KBM-7 (cell line): ENCODE results near the gene MTMR3.

Source experiments
- DNase-seq: peaks from one replicate; pipeline ENCODE4 v3.0.0-alpha.2; 2015
- in situ Hi-C: fragments of 300-500 bp; cut with MboI; formaldehyde crosslinking; loops from 2 replicates; pipeline ENCODE4 v1.14.3; 2020; ENCODE audit warnings: low sequenced_read_pairs, low pct_unique_long_range_greater_than_20kb, mixed read lengths

Gene MTMR3

DNA sequence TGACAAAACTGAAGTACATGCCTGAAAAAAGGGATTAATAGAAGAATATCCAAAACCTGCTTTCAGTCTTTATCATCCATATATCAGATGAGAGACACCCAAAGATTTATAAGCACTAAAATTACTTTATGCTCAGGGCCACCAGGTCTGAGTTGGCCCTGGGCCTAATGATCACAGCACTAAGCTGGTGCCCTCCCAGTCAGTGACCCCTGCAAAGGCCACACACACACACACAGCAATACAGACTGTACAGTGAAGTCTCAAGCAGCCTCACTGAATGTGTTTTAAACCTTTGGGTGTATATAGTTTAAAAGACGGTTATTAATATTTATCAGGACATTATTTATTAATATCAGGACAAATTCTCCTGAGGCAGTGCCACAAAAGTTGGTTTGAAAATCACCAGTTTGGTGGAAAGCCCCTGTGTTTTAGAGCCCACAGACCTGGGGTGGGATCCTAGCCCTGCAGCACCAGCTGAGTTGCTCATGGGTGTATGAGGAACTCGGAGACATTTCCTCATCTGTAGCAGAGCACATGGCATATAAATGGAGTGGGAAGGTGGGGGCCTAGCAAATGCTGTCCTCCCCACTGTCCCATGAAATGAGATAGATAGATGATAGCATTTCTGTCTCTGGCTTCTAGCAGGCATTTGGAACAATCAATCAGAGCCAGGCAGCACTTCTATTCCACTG, 148.9 kb downstream of the MTMR3 start:
- no peak for DNase-seq
- in situ Hi-C loops = no loop called here

GRCh38 chr22:30033137-30033536, 150.2 kb downstream of the MTMR3 start:
- DNase-seq = peak; percentile 17
- in situ Hi-C loops = no loop called here

- in situ Hi-C loops = no loop called here
- DNase-seq = no peak
Observed at GRCh38 chr22:30033901-30034300, 150.9 kb downstream of the MTMR3 start.

GRCh38 chr22:30036656-30037055, 153.7 kb downstream of the MTMR3 start:
- DNase-seq = no peak
- in situ Hi-C loops = no loop called here

DNA sequence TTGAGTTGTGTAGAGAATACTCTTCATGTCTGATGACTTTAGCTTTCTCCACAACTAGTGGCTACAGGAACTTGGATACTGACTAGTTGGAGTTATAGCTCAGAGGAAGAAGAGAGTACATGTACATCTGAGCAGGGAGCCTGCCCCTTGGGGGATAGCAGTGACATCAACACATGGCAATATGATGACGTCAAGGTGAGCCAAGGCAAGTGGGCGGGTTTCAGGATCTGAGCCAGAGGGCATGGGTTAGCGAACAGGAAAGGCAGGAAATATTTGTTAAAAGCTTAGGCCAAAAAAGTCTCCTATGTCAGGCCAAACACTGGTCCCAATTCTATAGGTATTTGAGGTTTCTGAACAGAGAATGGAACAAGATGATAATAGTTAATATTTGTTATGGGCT, 155.2 kb downstream of the MTMR3 start:
- DNase-seq = no peak
- in situ Hi-C loops = no loop called here

DNA sequence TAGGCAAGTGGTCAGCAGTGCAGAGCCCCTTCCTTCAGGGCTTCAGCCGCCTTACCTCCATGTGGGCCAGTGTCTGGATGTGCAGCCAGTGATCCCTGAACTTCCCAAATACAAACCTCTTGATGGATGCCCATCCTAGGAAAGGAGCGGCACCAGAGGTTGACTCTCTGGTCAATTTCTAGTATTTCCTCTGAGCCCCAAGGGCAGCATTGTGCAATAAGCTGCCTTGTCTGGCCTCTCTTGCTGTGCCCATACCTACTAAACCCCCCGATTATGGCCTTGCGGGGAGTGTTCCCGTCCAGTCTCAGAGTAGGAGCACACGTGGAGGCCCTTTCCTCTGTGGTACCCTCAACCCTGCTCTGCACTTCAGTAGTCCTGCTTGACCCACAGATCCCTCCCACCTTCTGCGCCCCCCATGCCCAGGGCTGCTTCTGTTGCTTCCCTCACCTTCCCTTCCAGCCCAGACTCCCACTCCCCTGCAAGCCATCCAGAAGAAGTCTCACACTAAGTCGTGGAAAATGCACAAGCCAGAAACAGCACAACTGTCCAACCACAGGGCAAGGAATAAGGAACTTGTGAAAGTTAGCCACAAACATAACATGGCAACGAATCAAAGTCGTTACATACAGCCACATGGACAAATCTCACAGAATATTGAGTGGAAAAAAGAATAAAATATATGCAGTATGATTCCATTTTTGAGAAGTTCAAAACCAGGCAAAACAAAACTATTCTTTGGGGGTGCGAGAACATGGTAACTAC, 157.7 kb downstream of the MTMR3 start:
- in situ Hi-C loops = no loop called here
- peak; percentile 9 for DNase-seq

- DNase-seq = no peak
- in situ Hi-C loops = no loop called here
Observed at GRCh38 chr22:30041475-30041874, 158.5 kb downstream of the MTMR3 start.

DNA sequence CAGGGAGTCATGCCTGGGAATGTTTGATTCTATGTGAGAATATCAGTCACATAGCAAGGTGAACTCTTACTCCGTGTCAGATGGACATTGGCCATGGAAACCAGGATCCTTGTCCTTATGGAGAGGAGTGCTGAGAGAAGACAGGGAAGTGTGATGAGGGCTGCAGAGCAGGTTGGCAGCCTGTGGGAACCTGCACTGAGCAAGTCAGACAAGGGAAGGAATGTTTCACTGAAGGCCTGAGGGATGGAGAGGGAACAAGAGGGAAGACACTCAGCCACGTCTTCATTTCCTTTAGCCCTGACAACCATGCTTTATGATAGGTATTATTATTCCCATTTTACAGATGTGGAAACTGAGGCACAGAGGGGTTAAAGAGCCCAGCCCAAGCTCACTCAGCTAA, 158.9 kb downstream of the MTMR3 start:
- no peak for DNase-seq
- in situ Hi-C loops = no loop called here

DNA sequence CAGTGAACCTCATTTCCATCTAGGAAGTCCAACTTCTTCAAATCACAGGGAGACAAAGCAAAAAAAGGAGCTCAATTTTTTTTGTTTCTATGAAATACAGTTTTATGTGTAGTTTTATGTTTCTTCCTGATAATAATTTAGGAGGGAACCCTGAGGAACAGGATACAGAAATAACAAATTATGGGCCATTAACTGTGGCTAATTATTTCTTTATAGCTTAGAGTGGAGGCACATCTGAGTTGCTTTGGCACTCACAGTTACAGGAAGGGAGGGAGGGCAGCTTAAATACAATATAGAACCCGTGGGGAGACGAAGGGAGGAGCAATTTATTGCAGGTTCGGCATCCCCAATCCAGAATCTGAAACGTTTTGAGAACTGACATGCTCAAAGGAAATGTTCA, 160.2 kb downstream of the MTMR3 start:
- in situ Hi-C loops = no loop called here
- DNase-seq = no peak

GRCh38 chr22:30044369-30044768, 161.4 kb downstream of the MTMR3 start:
- in situ Hi-C loops = no loop called here
- DNase-seq = no peak

GRCh38 chr22:30044881-30045493, 162.0 kb downstream of the MTMR3 start:
- no peak for DNase-seq
- in situ Hi-C loops = no loop called here

DNA sequence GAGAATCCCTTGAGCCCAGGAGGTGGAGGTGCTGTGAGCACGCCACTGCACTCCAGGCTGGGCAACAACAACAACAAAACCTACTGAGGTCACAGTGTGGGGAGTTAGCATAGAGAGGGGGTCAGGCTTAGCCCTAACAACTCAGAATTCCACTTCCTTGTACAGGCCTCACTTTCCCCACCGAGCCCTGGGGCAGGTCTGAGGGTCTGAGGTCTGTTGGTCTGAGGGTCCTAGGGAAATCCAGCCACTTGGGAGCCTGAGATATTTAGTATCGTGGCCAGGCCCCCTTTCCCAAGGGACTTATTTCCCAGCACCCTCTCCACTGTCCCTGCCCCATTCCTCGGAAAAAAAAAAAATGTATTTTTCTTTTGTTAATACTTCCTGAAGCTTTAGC, 162.5 kb downstream of the MTMR3 start:
- DNase-seq = no peak
- in situ Hi-C loops = no loop called here

GRCh38 chr22:30045901-30046715, 163.1 kb downstream of the MTMR3 start:
- no peak for DNase-seq
- in situ Hi-C loops = no loop called here

DNA sequence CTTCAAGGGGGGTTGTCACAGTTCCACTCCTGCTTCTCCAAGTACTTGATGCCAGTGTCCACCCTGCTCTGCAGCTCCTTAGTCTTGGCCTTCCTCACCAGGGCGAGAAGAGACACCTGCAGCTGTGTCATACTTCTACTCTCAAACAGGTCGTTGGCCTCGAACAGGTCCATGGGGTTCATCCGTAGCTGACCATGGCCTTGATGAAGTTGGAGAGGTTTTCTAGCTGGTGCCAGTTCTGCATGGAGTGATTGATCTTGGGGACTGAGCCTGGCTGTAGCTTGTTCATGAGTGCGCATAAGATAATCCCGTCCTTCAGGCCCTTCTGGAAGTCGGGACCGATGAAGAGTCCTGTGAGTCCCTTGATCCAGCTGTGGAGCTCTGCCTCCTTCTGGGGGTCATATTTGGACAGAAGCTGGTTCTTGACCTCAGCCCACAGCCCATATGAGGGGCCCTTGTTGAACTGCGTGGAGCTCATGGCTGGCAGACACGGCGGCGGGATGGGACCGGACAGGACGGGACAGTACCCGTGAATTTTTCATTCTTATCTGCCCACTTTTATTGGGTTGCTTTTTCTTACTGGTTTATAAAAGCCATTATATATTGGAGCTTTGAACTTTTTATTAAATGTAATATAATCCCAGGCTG, 163.9 kb downstream of the MTMR3 start:
- in situ Hi-C loops = no loop called here

DNA sequence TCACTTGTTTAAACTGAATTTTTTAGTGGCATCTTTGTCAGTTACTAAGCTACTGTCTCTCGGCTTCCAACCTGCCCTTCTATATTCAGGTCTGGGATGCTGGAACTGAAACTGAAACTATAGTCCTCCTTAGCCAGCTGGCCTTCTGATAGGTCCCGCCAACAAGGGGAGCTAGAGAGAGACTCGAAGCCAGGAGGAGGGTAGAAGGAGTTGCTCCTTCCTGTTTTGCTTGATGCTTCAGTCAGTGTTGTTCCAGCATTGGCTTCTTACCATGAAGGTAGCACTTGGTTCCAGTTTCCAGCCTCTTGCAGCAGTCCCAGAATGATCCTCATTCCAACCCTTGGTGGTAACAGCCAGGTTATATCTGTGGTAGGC, 164.4 kb downstream of the MTMR3 start:
- in situ Hi-C loops = no loop called here
- DNase-seq = peak; percentile 60

More for the DNA sequence above, 163.9 kb downstream of the MTMR3 start:
- no peak for DNase-seq

- in situ Hi-C loops = no loop called here
Observed at GRCh38 chr22:30048681-30049080, 165.7 kb downstream of the MTMR3 start.

GRCh38 chr22:30054067-30054763, 171.2 kb downstream of the MTMR3 start:
- in situ Hi-C loops = no loop called here
- no peak for DNase-seq

More at GRCh38 chr22:30048681-30049080, 165.7 kb downstream of the MTMR3 start:
- DNase-seq = no peak

DNA sequence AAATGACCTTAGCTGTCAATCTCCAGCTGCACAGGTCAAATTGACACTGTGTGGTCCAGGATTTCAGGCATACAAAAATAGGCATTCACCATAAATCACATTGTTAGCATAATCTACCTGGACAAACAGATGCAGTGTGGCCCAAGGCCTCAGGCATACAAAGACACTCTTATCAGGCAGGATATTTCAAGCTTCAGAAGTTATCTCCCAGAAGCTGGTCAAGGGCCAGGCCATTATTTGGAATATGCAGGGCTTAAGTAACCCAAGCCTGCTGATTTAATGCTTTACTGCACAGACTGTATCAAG, 171.7 kb downstream of the MTMR3 start:
- in situ Hi-C loops = no loop called here
- DNase-seq = no peak

GRCh38 chr22:30056015-30056414, 173.0 kb downstream of the MTMR3 start:
- no peak for DNase-seq
- in situ Hi-C loops = no loop called here
